B cell (primary cell): ENCODE results near the gene LYZL6. TPM values are rescaled to one million over a fixed set of nuclear protein-coding genes. Genes with fewer than 3 reads are reported as not detected.

Source experiments
- ATAC-seq: fragments of 200-7000 bp; cut with Tn5 transposase; one replicate; pipeline ENCODE4 v1.10.0; 2021; ENCODE audit warnings: low read depth, mild to moderate bottlenecking, moderate number of reproducible peaks, moderate library complexity
- CTCF ChIA-PET: fragments of 350-600 bp; sonication (Branson Sonifier 250); formaldehyde crosslinking; loops from one replicate; lab custom pipeline; 2021; ENCODE audit warnings: antibody characterized with exemption, inconsistent platforms; lab: Charles Lee
- POLR2A ChIA-PET: fragments of 350-600 bp; sonication (Branson Sonifier 250); formaldehyde crosslinking; loops from one replicate; lab custom pipeline; 2021; ENCODE audit warnings: antibody characterized with exemption; lab: Charles Lee
- DNase-seq: peaks from one replicate; pipeline ENCODE4 v3.0.0; 2013
- H2AFZ ChIP-seq: 2 replicates; pipeline ENCODE4 v1.6.1; 2012; ENCODE audit warnings: mild to moderate bottlenecking, low read depth, low read length; ENCODE audit not compliant: insufficient read depth, poor library complexity, severe bottlenecking
- H3K27ac ChIP-seq, 2 donors: 1 replicate in 1 of 2; 2 replicates in 1 of 2; pipeline ENCODE4 v1.5.1; 2012 to 2013; ENCODE audit warnings: low read length in 2 of 2, mild to moderate bottlenecking in 2 of 2, moderate library complexity in 1 of 2
- H3K27me3 ChIP-seq, 4 experiments: fragments of 200-600 bp in 1 of 4; sonication (generic) in 1 of 4; replicated peaks in 1 of 4; 1 replicate in 2 of 4; 2 replicates in 2 of 4; pipeline versions ENCODE4 v1.6.1 to v1.7.0; 2013 to 2016; ENCODE audit warnings: low read length in 3 of 4, mild to moderate bottlenecking in 2 of 4, mixed read lengths in 1 of 4, moderate library complexity in 1 of 4; ENCODE audit not compliant: insufficient read depth in 4 of 4, control insufficient read depth in 3 of 4; ENCODE audit errors: control extremely low read depth in 1 of 4
- H3K36me3 ChIP-seq, 2 experiments: replicated peaks in 1 of 2; 1 replicate in 1 of 2; 2 replicates in 1 of 2; pipeline versions ENCODE4 v1.6.1 to v1.7.1; 2013; ENCODE audit warnings: low read length in 1 of 2; ENCODE audit not compliant: insufficient read depth in 2 of 2, control insufficient read depth in 1 of 2; ENCODE audit errors: control extremely low read depth in 1 of 2, extremely low read depth in 1 of 2
- H3K4me1 ChIP-seq, 2 donors: fragments of 200-600 bp in 1 of 2; sonication (generic) in 1 of 2; 1 replicate in 1 of 2; 2 replicates in 1 of 2; pipeline versions ENCODE4 v1.5.1 to v1.6.1; 2013 to 2017; ENCODE audit warnings: low read length in 2 of 2; ENCODE audit not compliant: control insufficient read depth in 2 of 2, insufficient read depth in 2 of 2
- H3K4me2 ChIP-seq: replicated peaks from 2 replicates; pipeline ENCODE3; 2012; ENCODE audit warnings: mild to moderate bottlenecking, low read depth, low read length; ENCODE audit not compliant: poor library complexity, severe bottlenecking
- H3K4me3 ChIP-seq, 5 experiments: fragments of 200-600 bp in 1 of 5; sonication (generic) in 1 of 5; 1 replicate in 3 of 5; 2 replicates in 2 of 5; pipeline versions ENCODE4 v1.5.1 to v1.7.0; 2011 to 2016; ENCODE audit warnings: low read length in 4 of 5, mild to moderate bottlenecking in 4 of 5, low read depth in 2 of 5, control low read depth in 1 of 5, moderate library complexity in 1 of 5; ENCODE audit not compliant: insufficient read depth in 1 of 5; ENCODE audit errors: control extremely low read depth in 1 of 5, extremely low read depth in 1 of 5
- H3K79me2 ChIP-seq: fragments of 200-600 bp; sonication (generic); one replicate; pipeline ENCODE4 v1.6.0; 2016; ENCODE audit warnings: low read length; ENCODE audit not compliant: control insufficient read depth, insufficient read depth
- H3K9ac ChIP-seq: fragments of 200-600 bp; sonication (generic); 2 replicates; pipeline ENCODE4 v1.6.1; 2017; ENCODE audit warnings: mild to moderate bottlenecking, low read length, moderate library complexity
- H3K9me3 ChIP-seq, 3 donors: one replicate each; pipeline versions ENCODE4 v1.6.1 to v1.7.1; 2013; ENCODE audit warnings: low read length in 2 of 3; ENCODE audit not compliant: control insufficient read depth in 2 of 3, insufficient read depth in 1 of 3; ENCODE audit errors: control extremely low read depth in 1 of 3
- H4K20me1 ChIP-seq: 2 replicates; pipeline ENCODE4 v1.6.0; 2012; ENCODE audit warnings: mild to moderate bottlenecking, low read length; ENCODE audit not compliant: insufficient read depth, control insufficient read depth, poor library complexity, severe bottlenecking
- H3K27ac Mint-ChIP-seq: one replicate; pipeline ENCODE4 v1.8.0; 2021; ENCODE audit warnings: mixed read lengths
- H3K27me3 Mint-ChIP-seq: one replicate; pipeline ENCODE4 v1.8.0; 2021; ENCODE audit warnings: mixed read lengths
- H3K4me1 Mint-ChIP-seq: one replicate; pipeline ENCODE4 v1.8.0; 2021; ENCODE audit warnings: mixed read lengths
- H3K4me3 Mint-ChIP-seq: one replicate; pipeline ENCODE4 v1.8.0; 2021; ENCODE audit warnings: mixed read lengths
- H3K9me3 Mint-ChIP-seq: one replicate; pipeline ENCODE4 v1.8.0; 2022; ENCODE audit warnings: mixed read lengths; ENCODE audit not compliant: insufficient read depth
- EZH2 ChIP-seq: IDR thresholded peaks from 2 replicates; pipeline ENCODE4 v1.6.1; 2012; ENCODE audit warnings: borderline replicate concordance, low read depth, mild to moderate bottlenecking, moderate library complexity, low read length; ENCODE audit not compliant: insufficient read depth, poor library complexity, severe bottlenecking
- WGBS: methylation state at CpG from one replicate; pipeline ENCODE4 v1.1.5; 2013; ENCODE audit warnings: missing lambda C conversion rate; ENCODE audit not compliant: insufficient coverage; 5-methylcytosine and 5-hydroxymethylcytosine counted together
- intact Hi-C: fragments of 100-400 bp; cut with micrococcal nuclease; formaldehyde crosslinking; loops from one replicate; pipeline ENCODE4 v1.10.0; 2022
- polyA plus RNA-seq: library from polyadenylated mRNA; depleted of rRNA; stranded (reverse); fragments of >200 nt; gene quantifications from 2 replicates; pipeline ENCODE4 v1.2.3, GENCODE V29; 2012
- total RNA-seq, 2 donors: library from RNA; stranded (reverse); fragments of 120-200 nt in 1 of 2; gene quantifications; 1 replicate in 1 of 2; 2 replicates in 1 of 2; pipeline versions ENCODE4 v1.2.3 to v1.2.4, GENCODE V29; 2013 to 2022
- TF ChIP-seq, protein P1 (sequence below): fragments of 200-600 bp; IDR thresholded peaks from one replicate; pipeline ENCODE4 v1.8.0; 2022; ENCODE audit warnings: antibody characterized with exemption, mild to moderate bottlenecking

The LYZL6 gene
- total and polyA plus RNA-seq, 2 donors (not counting 1 experiment from before 2014, with no cell fraction given), result not detected

DNA sequence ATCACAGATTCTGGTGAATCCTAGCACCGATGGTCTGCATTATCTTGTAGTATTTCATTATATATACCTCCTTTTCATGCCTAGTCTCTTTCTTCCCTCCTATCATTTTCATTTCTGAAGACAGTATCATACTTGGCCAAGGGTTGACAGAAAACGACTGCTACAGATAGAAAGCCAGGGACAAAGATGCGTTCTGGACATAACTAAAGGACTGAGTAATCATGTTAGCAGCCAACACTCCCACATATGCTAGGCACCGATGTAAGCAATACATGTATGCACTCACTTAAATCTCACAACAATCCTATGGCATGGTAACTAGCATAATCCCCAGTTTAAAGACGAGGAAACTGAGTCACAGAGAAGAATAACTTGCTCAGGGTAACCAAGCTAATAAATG is 35.8 kb downstream of the LYZL6 start:
- DNase-seq (no peak), ATAC-seq (no peak)
- Histone ChIP-seq H3K9me3 (no peaks in the 10 kb centered on the region), H3K4me2 (no peak overlapping the region), H3K4me1 (no peaks in the 10 kb centered on the region), H3K79me2 (no peaks in the 10 kb centered on the region), H2AFZ (no peak overlapping the region), H3K4me3 (no peak overlapping the region), H3K9ac (no peak overlapping the region), H3K27me3 (no peaks in the 10 kb centered on the region), H3K27ac (no peak overlapping the region), H4K20me1 (no peaks in the 10 kb centered on the region), H3K36me3 (no peaks in the 10 kb centered on the region)
- H3K9me3 Mint-ChIP-seq, result no peaks in the 10 kb centered on the region
- intact Hi-C loops, result no loop called here
- ChIA-PET POLR2A (no interaction called here), CTCF (no interaction called here)
- no peak overlapping the region for H3K27ac Mint-ChIP-seq
- H3K4me1 Mint-ChIP-seq, result no peaks in the 10 kb centered on the region
- H3K27me3 Mint-ChIP-seq, result no peaks in the 10 kb centered on the region
- 93% methylated on average over 3 of the region's 5 CpGs for WGBS
- no peak overlapping the region for H3K4me3 Mint-ChIP-seq
- TF ChIP-seq EZH2, result no peak
- TF ChIP-seq, protein P1, sequence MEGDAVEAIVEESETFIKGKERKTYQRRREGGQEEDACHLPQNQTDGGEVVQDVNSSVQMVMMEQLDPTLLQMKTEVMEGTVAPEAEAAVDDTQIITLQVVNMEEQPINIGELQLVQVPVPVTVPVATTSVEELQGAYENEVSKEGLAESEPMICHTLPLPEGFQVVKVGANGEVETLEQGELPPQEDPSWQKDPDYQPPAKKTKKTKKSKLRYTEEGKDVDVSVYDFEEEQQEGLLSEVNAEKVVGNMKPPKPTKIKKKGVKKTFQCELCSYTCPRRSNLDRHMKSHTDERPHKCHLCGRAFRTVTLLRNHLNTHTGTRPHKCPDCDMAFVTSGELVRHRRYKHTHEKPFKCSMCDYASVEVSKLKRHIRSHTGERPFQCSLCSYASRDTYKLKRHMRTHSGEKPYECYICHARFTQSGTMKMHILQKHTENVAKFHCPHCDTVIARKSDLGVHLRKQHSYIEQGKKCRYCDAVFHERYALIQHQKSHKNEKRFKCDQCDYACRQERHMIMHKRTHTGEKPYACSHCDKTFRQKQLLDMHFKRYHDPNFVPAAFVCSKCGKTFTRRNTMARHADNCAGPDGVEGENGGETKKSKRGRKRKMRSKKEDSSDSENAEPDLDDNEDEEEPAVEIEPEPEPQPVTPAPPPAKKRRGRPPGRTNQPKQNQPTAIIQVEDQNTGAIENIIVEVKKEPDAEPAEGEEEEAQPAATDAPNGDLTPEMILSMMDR, result no peak

DNA sequence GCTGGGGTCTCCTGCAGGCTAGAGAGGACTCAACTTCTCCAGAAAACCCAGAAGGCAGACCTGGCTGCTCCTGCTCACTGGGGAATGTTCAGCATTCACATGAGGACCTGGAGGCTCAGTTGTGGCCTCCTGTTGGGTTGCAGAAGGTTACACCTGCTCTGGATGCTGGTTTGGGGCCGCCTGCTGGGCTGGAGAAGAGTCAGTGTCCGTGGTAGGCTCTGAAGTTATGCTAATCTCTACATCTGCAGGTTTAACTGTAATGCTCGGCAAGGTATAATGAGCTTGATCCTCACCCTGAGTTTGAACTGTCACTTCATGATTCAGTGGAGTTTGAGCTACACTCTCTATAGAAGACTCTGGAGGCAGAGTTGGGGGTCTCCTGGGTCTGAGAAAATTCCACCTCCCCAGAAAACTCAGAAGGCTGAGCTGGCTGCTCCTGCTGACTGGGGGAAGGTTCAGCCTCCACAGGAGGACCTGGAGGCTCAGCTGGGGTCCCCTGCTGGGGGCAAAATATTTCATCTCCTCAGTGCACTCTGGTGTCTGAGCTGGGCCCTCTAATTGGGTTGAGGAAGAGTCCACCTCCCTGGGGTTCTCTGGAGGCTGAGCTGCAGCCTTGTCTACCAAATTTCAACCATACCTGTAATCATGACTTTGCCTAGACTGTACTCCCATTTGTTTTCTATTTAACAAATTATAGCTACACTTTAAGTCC is 36.4 kb downstream of the LYZL6 start:
- H3K9me3 ChIP-seq, result no peaks in the 10 kb centered on the region
- H3K27ac ChIP-seq, result no peak overlapping the region
- H3K27me3 Mint-ChIP-seq, result no peaks in the 10 kb centered on the region
- no peak overlapping the region for H3K27ac Mint-ChIP-seq
- no peak overlapping the region for H3K4me3 Mint-ChIP-seq
- ATAC-seq (no peak), DNase-seq (no peak)
- no peaks in the 10 kb centered on the region for H4K20me1 ChIP-seq
- no peaks in the 10 kb centered on the region for H3K4me1 Mint-ChIP-seq
- no peaks in the 10 kb centered on the region for H3K4me1 ChIP-seq
- intact Hi-C loops, result no loop called here
- H3K9me3 Mint-ChIP-seq, result no peaks in the 10 kb centered on the region
- no peak overlapping the region for H3K4me2 ChIP-seq
- H3K79me2 ChIP-seq, result no peaks in the 10 kb centered on the region
- no peaks in the 10 kb centered on the region for H3K27me3 ChIP-seq
- H3K9ac ChIP-seq, result no peak overlapping the region
- H3K36me3 ChIP-seq, result no peaks in the 10 kb centered on the region
- WGBS, result 96% methylated on average over 3 of the region's 3 CpGs
- no peak overlapping the region for H3K4me3 ChIP-seq
- H2AFZ ChIP-seq, result no peak overlapping the region
- TF ChIP-seq, protein P1, result no peak
- TF ChIP-seq EZH2, result no peak
- ChIA-PET CTCF (no interaction called here), POLR2A (no interaction called here)
